Measurements from ENCODE around the gene FAM228A. TPM values are rescaled to one million over a fixed set of nuclear protein-coding genes. Genes with fewer than 3 reads are reported as not detected.

The FAM228A gene
- total and polyA plus RNA-seq, 2 donors (not counting 1 experiment from before 2014, with no cell fraction given), result 0.07 TPM; not detected in 1

DNA sequence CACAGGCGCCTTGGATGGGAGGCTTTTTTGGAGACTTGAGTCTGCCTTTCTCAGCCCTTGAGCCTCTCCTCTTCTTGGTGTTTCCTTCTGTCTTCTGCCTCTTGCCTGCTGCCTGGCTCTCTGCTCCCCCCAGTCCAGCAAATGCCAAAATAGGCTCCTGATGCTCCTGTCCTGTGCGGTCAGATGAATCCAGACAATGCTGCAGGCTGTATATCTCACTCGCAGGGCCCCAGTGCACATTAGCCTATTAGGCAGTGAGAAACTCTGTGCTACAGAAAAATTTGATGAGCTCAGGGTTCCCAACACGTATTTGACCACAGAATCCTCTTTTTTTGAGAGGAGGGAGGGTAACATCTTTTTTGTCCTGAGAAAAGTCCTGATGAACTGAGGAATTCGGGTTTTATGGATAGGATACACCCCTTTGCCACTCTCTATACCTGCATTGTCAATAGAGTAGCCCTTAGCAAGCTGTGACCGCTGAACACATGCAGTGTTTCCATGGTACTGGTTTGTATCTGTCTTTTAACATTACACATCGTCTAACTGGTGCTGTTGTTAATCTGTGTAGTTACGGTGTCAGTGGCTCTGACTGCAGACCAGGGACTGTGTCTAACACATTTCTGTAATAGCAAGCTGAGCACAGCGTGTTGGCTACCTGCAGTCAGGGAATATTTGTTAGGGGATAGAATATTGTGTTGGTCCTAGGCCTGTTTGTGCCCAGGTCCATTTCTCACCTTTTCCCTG is 50.8 kb downstream of the FAM228A start:
- Histone ChIP-seq H3K36me3 (replicated peaks in 1 of 2; ENCODE audit: control extremely low read depth in 1 of 2, control insufficient read depth in 1 of 2, extremely low read depth in 1 of 2, insufficient read depth in 2 of 2, low read length in 1 of 2) (peaks cover 1 to 32% of the 10 kb centered on the region in 2 experiments), H3K27me3 (replicated peaks in 1 of 4; ENCODE audit: control extremely low read depth in 1 of 4, control insufficient read depth in 3 of 4, insufficient read depth in 4 of 4, low read length in 3 of 4) (no peaks in the 10 kb centered on the region), H3K27ac (ENCODE audit: low read length in 2 of 2) (no peak overlapping the region), H4K20me1 (ENCODE audit: control insufficient read depth, insufficient read depth, low read length, poor library complexity, severe bottlenecking) (no peaks in the 10 kb centered on the region), H2AFZ (ENCODE audit: insufficient read depth, low read depth, low read length, poor library complexity, severe bottlenecking) (no peak overlapping the region), H3K9me3 (ENCODE audit: control extremely low read depth in 1 of 3, control insufficient read depth in 2 of 3, insufficient read depth in 1 of 3, low read length in 2 of 3) (no peaks in the 10 kb centered on the region), H3K4me2 (replicated peaks; ENCODE audit: low read depth, low read length, poor library complexity, severe bottlenecking) (no peak overlapping the region), H3K79me2 (ENCODE audit: control insufficient read depth, insufficient read depth, low read length) (no peaks in the 10 kb centered on the region), H3K4me1 (ENCODE audit: control insufficient read depth in 2 of 2, insufficient read depth in 2 of 2, low read length in 2 of 2) (no peaks in the 10 kb centered on the region), H3K4me3 (ENCODE audit: control extremely low read depth in 1 of 5, extremely low read depth in 1 of 5, insufficient read depth in 1 of 5, low read depth in 2 of 5, low read length in 4 of 5) (no peak overlapping the region), H3K9ac (ENCODE audit: low read length) (no peak overlapping the region)
- Mint-ChIP-seq H3K4me1 (no peaks in the 10 kb centered on the region), H3K27me3 (no peaks in the 10 kb centered on the region), H3K9me3 (ENCODE audit: insufficient read depth) (no peaks in the 10 kb centered on the region), H3K4me3 (no peak overlapping the region), H3K27ac (no peak overlapping the region)
- intact Hi-C loops (cut with micrococcal nuclease), result no loop called here
- TF ChIP-seq EZH2 (IDR thresholded peaks at IDR 0.05; ENCODE audit: borderline replicate concordance, insufficient read depth, low read depth, low read length, poor library complexity, severe bottlenecking), result no peak
- TF ChIP-seq, protein P1, sequence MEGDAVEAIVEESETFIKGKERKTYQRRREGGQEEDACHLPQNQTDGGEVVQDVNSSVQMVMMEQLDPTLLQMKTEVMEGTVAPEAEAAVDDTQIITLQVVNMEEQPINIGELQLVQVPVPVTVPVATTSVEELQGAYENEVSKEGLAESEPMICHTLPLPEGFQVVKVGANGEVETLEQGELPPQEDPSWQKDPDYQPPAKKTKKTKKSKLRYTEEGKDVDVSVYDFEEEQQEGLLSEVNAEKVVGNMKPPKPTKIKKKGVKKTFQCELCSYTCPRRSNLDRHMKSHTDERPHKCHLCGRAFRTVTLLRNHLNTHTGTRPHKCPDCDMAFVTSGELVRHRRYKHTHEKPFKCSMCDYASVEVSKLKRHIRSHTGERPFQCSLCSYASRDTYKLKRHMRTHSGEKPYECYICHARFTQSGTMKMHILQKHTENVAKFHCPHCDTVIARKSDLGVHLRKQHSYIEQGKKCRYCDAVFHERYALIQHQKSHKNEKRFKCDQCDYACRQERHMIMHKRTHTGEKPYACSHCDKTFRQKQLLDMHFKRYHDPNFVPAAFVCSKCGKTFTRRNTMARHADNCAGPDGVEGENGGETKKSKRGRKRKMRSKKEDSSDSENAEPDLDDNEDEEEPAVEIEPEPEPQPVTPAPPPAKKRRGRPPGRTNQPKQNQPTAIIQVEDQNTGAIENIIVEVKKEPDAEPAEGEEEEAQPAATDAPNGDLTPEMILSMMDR (IDR thresholded peaks at IDR 0.05), result no peak
- POLR2A ChIA-PET, result no interaction called here
- CTCF ChIA-PET, result no interaction called here
- 98% methylated on average over 3 of the region's 9 CpGs for WGBS (ENCODE audit: insufficient coverage)
- DNase-seq, result no peak
- ATAC-seq (ENCODE audit: low read depth), result no peak

DNA sequence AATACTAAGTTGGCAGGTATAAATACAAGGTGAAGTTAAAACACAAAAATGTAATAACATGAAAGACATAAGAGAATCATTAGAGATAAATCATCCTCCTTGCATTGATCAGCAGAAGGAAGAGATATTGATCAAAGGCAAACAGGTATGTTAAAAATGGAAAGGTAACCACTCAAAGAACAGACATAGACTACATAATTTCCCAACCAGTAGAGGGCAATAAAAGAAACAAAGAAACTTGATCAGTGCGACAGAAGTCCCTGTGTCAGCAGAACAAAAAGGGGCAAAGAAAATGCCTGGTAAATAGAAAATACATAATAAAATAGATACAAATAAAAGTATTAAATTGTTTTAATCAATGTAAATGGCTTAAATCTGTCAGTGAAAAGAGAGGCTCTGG is 53.6 kb downstream of the FAM228A start:
- intact Hi-C loops (cut with micrococcal nuclease), result loop anchor here (2.0 kb wide), 1 partner anchor 154 kb away; no protein-coding TSS in a partner anchor
- H3K36me3 ChIP-seq (replicated peaks in 1 of 2; ENCODE audit: control extremely low read depth in 1 of 2, control insufficient read depth in 1 of 2, extremely low read depth in 1 of 2, insufficient read depth in 2 of 2, low read length in 1 of 2), result peaks cover 0 to 35% of the 10 kb centered on the region in 2 experiments
- no peaks in the 10 kb centered on the region for H3K9me3 ChIP-seq (ENCODE audit: control extremely low read depth in 1 of 3, control insufficient read depth in 2 of 3, insufficient read depth in 1 of 3, low read length in 2 of 3)
- Mint-ChIP-seq H3K4me3 (no peak overlapping the region), H3K27ac (no peak overlapping the region), H3K9me3 (ENCODE audit: insufficient read depth) (no peaks in the 10 kb centered on the region), H3K4me1 (no peaks in the 10 kb centered on the region), H3K27me3 (no peaks in the 10 kb centered on the region)
- no peaks in the 10 kb centered on the region for H4K20me1 ChIP-seq (ENCODE audit: control insufficient read depth, insufficient read depth, low read length, poor library complexity, severe bottlenecking)
- no peak overlapping the region for H2AFZ ChIP-seq (ENCODE audit: insufficient read depth, low read depth, low read length, poor library complexity, severe bottlenecking)
- H3K4me1 ChIP-seq (ENCODE audit: control insufficient read depth in 2 of 2, insufficient read depth in 2 of 2, low read length in 2 of 2), result no peaks in the 10 kb centered on the region
- H3K27me3 ChIP-seq (replicated peaks in 1 of 4; ENCODE audit: control extremely low read depth in 1 of 4, control insufficient read depth in 3 of 4, insufficient read depth in 4 of 4, low read length in 3 of 4), result no peaks in the 10 kb centered on the region
- no peak overlapping the region for H3K9ac ChIP-seq (ENCODE audit: low read length)
- no peak for ATAC-seq (ENCODE audit: low read depth)
- DNase-seq, result no peak
- H3K4me2 ChIP-seq (replicated peaks; ENCODE audit: low read depth, low read length, poor library complexity, severe bottlenecking), result no peak overlapping the region
- TF ChIP-seq, protein P1 (IDR thresholded peaks at IDR 0.05), result peak; percentile 19
- no peak for TF ChIP-seq EZH2 (IDR thresholded peaks at IDR 0.05; ENCODE audit: borderline replicate concordance, insufficient read depth, low read depth, low read length, poor library complexity, severe bottlenecking)
- H3K27ac ChIP-seq (ENCODE audit: low read length in 2 of 2), result no peak overlapping the region
- H3K79me2 ChIP-seq (ENCODE audit: control insufficient read depth, insufficient read depth, low read length), result no peaks in the 10 kb centered on the region
- CTCF ChIA-PET, result no interaction called here
- WGBS (ENCODE audit: insufficient coverage), result no CpG with 5 or more reads among the region's 1 CpG
- POLR2A ChIA-PET, result no interaction called here
- H3K4me3 ChIP-seq (ENCODE audit: control extremely low read depth in 1 of 5, extremely low read depth in 1 of 5, insufficient read depth in 1 of 5, low read depth in 2 of 5, low read length in 4 of 5), result no peak overlapping the region

Measured in B cell (primary cell).